Activated T-helper 1 cell treated with anti-CD3 and anti-CD28 coated beads, Interleukin-12 subunit alpha, Interleukin-12 subunit beta, Interleukin-2, Interleukin-4 antibody, amounts not matched to agents 30 ng/mL and 10 ng/mL and 1 ng/mL, durations not matched to agents 14 hours and 24 hours and 36 hours (primary cell): ENCODE data around the gene EFNA1. TPM values are rescaled to one million over a fixed set of nuclear protein-coding genes. Genes with fewer than 3 reads are reported as not detected.
"Not testable (repeated sequence)": the region's sequence is repeated elsewhere in the genome, so short reads cannot be mapped to it uniquely, and the experiment has no call there.

Source experiments
- DNase-seq: peaks from one replicate; pipeline ENCODE4 v3.0.0; 2021; ENCODE audit warnings: low spot score
- H3K27ac Mint-ChIP-seq: one replicate; pipeline ENCODE4 v1.8.0; 2021; ENCODE audit warnings: mild to moderate bottlenecking, mixed read lengths
- H3K27me3 Mint-ChIP-seq: one replicate; pipeline ENCODE4 v1.8.0; 2022; ENCODE audit warnings: mild to moderate bottlenecking, moderate library complexity, mixed read lengths; ENCODE audit not compliant: insufficient read depth
- H3K36me3 Mint-ChIP-seq: one replicate; pipeline ENCODE4 v1.8.0; 2021; ENCODE audit warnings: low read depth, mixed read lengths
- H3K4me1 Mint-ChIP-seq: one replicate; pipeline ENCODE4 v1.8.0; 2021; ENCODE audit warnings: low read depth, mixed read lengths
- H3K4me3 Mint-ChIP-seq: one replicate; pipeline ENCODE4 v1.8.0; 2021; ENCODE audit warnings: mild to moderate bottlenecking, moderate library complexity, mixed read lengths
- H3K9me3 Mint-ChIP-seq: one replicate; pipeline ENCODE4 v1.8.0; 2021; ENCODE audit warnings: mixed read lengths
- intact Hi-C: fragments of 100-400 bp; cut with micrococcal nuclease; formaldehyde crosslinking; loops from one replicate; pipeline ENCODE4 v1.15.1; 2024
- total RNA-seq: library from RNA; stranded (reverse); gene quantifications from 2 replicates; pipeline ENCODE4 v1.2.3, GENCODE V29; 2022

EFNA1 gene
- total RNA-seq, 1 donor from 2014 or later: not detected

GRCh38 chr1:155104605-155105534 lies 22.8 kb upstream of the EFNA1 start:
- no peak for DNase-seq
- Mint-ChIP-seq H3K36me3 (no peaks in the 10 kb centered on the region), H3K4me1 (no peaks in the 10 kb centered on the region), H3K4me3 (no peak overlapping the region), H3K27me3 (peaks cover 9% of the 10 kb centered on the region), H3K9me3 (no peaks in the 10 kb centered on the region), H3K27ac (no peak overlapping the region)
- intact Hi-C loops: no loop called here

GRCh38 chr1:155105604-155106011 lies 22.1 kb upstream of the EFNA1 start:
- intact Hi-C loops: no loop called here
- Mint-ChIP-seq H3K27me3 (peaks cover 9% of the 10 kb centered on the region), H3K4me3 (no peak overlapping the region), H3K27ac (no peak overlapping the region), H3K36me3 (no peaks in the 10 kb centered on the region), H3K9me3 (no peaks in the 10 kb centered on the region), H3K4me1 (no peaks in the 10 kb centered on the region)
- no peak for DNase-seq

GRCh38 chr1:155106862-155107261 lies 20.8 kb upstream of the EFNA1 start:
- DNase-seq: no peak
- Mint-ChIP-seq H3K36me3 (no peaks in the 10 kb centered on the region), H3K27ac (no peak overlapping the region), H3K4me1 (no peaks in the 10 kb centered on the region), H3K9me3 (no peaks in the 10 kb centered on the region), H3K27me3 (peaks cover 9% of the 10 kb centered on the region), H3K4me3 (no peak overlapping the region)
- intact Hi-C loops: no loop called here

- Mint-ChIP-seq H3K27ac (no peak overlapping the region), H3K9me3 (no peaks in the 10 kb centered on the region), H3K4me3 (no peak overlapping the region), H3K36me3 (no peaks in the 10 kb centered on the region), H3K27me3 (peaks cover 9% of the 10 kb centered on the region), H3K4me1 (no peaks in the 10 kb centered on the region)
- DNase-seq: no peak
- intact Hi-C loops: no loop called here
Measured at GRCh38 chr1:155107309-155108264, 20.1 kb upstream of the EFNA1 start.

- no peak for DNase-seq
- intact Hi-C loops: no loop called here
- no peaks in the 10 kb centered on the region for H3K36me3 Mint-ChIP-seq
- peaks cover 11% of the 10 kb centered on the region for H3K27me3 Mint-ChIP-seq
- no peaks in the 10 kb centered on the region for H3K4me1 Mint-ChIP-seq
- no peaks in the 10 kb centered on the region for H3K9me3 Mint-ChIP-seq
- H3K27ac Mint-ChIP-seq: no peak overlapping the region
- no peak overlapping the region for H3K4me3 Mint-ChIP-seq
Measured at GRCh38 chr1:155108296-155108695, 19.4 kb upstream of the EFNA1 start.

- DNase-seq: no peak
- Mint-ChIP-seq H3K27me3 (peaks cover 7% of the 10 kb centered on the region), H3K27ac (no peak overlapping the region)
Measured at GRCh38 chr1:155110381-155110780, 17.3 kb upstream of the EFNA1 start.

GRCh38 chr1:155110826-155111225 lies 16.9 kb upstream of the EFNA1 start:
- H3K36me3 Mint-ChIP-seq: no peaks in the 10 kb centered on the region

More at GRCh38 chr1:155110381-155110780, 17.3 kb upstream of the EFNA1 start:
- Mint-ChIP-seq H3K9me3 (no peaks in the 10 kb centered on the region), H3K4me1 (no peaks in the 10 kb centered on the region), H3K4me3 (no peak overlapping the region), H3K36me3 (no peaks in the 10 kb centered on the region)
- intact Hi-C loops: no loop called here

GRCh38 chr1:155113450-155113980 lies 14.2 kb upstream of the EFNA1 start:
- no peak overlapping the region for H3K27ac Mint-ChIP-seq
- no peaks in the 10 kb centered on the region for H3K36me3 Mint-ChIP-seq
- no peaks in the 10 kb centered on the region for H3K4me1 Mint-ChIP-seq
- DNase-seq: no peak
- intact Hi-C loops: no loop called here
- no peaks in the 10 kb centered on the region for H3K9me3 Mint-ChIP-seq
- peaks cover 13% of the 10 kb centered on the region for H3K27me3 Mint-ChIP-seq
- no peak overlapping the region for H3K4me3 Mint-ChIP-seq

More at GRCh38 chr1:155110826-155111225, 16.9 kb upstream of the EFNA1 start:
- Mint-ChIP-seq H3K4me3 (no peak overlapping the region), H3K4me1 (no peaks in the 10 kb centered on the region), H3K9me3 (no peaks in the 10 kb centered on the region), H3K27ac (no peak overlapping the region), H3K27me3 (peaks cover 7% of the 10 kb centered on the region)
- no peak for DNase-seq
- intact Hi-C loops: no loop called here

- H3K4me1 Mint-ChIP-seq: no peaks in the 10 kb centered on the region
- no peaks in the 10 kb centered on the region for H3K9me3 Mint-ChIP-seq
- DNase-seq: no peak
- H3K4me3 Mint-ChIP-seq: no peak overlapping the region
- H3K27ac Mint-ChIP-seq: no peak overlapping the region
- intact Hi-C loops: no loop called here
- H3K36me3 Mint-ChIP-seq: no peaks in the 10 kb centered on the region
- H3K27me3 Mint-ChIP-seq: peaks cover 21% of the 10 kb centered on the region
Measured at GRCh38 chr1:155116113-155116764, 11.4 kb upstream of the EFNA1 start.

GRCh38 chr1:155117610-155118009 lies 10.1 kb upstream of the EFNA1 start:
- Mint-ChIP-seq H3K27me3 (peaks cover 27% of the 10 kb centered on the region), H3K36me3 (no peaks in the 10 kb centered on the region), H3K9me3 (no peaks in the 10 kb centered on the region), H3K4me3 (no peak overlapping the region), H3K27ac (no peak overlapping the region), H3K4me1 (no peaks in the 10 kb centered on the region)
- DNase-seq: no peak
- intact Hi-C loops: no loop called here

GRCh38 chr1:155118090-155118489 lies 9.6 kb upstream of the EFNA1 start:
- intact Hi-C loops, H3K9me3 Mint-ChIP-seq, H3K36me3 Mint-ChIP-seq, H3K4me1 Mint-ChIP-seq, DNase-seq, H3K27ac Mint-ChIP-seq, H3K4me3 Mint-ChIP-seq: not testable (repeated sequence)
- peaks cover 27% of the 10 kb centered on the region for H3K27me3 Mint-ChIP-seq

- Mint-ChIP-seq H3K4me1 (no peaks in the 10 kb centered on the region), H3K36me3 (no peaks in the 10 kb centered on the region), H3K27ac (no peak overlapping the region), H3K4me3 (no peak overlapping the region), H3K9me3 (no peaks in the 10 kb centered on the region), H3K27me3 (peaks cover 33% of the 10 kb centered on the region)
- intact Hi-C loops: no loop called here
- no peak for DNase-seq
Measured at GRCh38 chr1:155120253-155120652, 7.4 kb upstream of the EFNA1 start.
